Raji (cell line): ENCODE results near the gene RTL10.

ENCODE experiments used
- POLR2A ChIP-seq: IDR thresholded peaks from 2 replicates; pipeline ENCODE4 v1.6.1; 2011; ENCODE audit warnings: low read depth, low read length, control low read depth; ENCODE audit not compliant: insufficient read depth

The RTL10 gene

DNA sequence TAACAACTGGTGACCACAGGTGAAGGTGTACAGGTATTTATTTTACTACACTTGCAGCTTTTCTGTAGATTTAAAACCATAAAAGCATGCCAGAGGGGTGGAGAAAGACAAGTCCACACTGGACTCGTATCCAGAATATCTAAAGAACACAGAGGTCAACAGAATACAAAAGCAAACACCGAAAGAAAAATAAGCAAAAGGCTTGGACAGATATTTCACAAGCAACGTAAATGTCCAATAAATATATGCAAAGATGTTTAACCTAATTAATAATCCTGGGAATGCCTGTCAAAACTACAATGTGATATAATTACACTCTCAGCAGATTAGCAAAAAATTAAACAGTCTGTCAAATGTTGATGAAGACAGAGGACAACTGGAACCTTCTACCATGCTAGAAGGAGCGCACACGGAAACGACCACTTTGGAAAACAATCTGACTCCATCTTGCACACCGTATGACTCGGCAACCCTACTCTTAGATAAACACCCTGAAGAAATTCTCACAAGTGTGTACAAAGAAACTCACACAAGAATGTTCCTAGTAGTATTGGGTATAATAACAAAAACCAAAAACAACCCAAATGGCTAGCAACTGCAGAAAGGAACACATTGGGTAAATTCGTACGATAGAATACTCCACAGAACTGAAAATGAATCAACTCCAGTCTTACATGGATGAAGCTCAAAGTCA is 27.2 kb downstream of the RTL10 start:
- no peak for TF ChIP-seq POLR2A

DNA sequence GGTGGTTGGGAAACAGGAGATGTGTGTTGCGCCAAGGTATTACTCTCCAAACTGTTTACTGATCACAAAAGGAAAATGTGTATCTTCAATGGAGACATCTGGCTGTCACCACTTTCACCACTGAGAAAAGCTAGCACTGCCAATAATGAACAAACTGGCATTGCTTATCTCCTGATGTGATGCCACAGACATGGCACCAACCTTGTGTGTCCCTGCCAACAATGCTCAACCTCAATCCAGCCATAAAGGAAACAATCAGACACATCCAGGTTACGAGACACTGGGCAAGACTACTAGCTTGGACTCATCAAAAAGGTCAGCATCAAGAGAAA is 28.1 kb downstream of the RTL10 start:
- TF ChIP-seq POLR2A = no peak

DNA sequence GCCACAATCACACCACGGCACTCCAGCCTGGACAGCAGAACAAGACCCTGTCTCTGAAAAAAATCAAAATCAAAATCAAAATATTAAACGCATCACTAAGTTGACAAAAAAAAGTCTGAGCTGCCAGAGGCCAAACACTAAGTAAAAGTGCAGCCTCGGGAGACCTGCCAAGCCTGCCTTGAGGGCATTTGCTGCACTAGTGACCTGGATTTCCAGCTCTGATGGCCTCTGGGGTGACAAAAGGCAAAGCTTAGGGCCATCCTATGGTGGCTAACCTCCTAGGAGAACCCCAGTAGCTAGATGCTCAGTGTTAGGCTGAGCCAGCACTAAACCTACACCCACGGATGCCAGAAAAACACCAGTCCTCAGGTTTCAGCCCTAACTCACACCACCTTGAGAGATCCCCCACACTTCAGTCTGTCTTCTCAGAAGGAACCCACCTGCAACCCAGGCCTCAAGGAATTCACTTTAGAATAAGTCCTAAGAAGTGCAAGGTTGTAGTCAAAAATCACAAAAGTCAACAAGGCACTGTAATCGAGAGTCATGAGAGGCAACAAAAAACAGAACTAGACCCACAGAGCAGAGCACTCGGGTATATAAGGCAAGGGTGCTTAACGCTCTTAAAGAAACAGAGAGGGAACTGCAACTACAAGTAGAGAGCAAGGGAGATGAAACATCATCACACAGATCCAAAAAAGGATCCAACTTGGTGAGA is 28.6 kb downstream of the RTL10 start:
- no peak for TF ChIP-seq POLR2A

DNA sequence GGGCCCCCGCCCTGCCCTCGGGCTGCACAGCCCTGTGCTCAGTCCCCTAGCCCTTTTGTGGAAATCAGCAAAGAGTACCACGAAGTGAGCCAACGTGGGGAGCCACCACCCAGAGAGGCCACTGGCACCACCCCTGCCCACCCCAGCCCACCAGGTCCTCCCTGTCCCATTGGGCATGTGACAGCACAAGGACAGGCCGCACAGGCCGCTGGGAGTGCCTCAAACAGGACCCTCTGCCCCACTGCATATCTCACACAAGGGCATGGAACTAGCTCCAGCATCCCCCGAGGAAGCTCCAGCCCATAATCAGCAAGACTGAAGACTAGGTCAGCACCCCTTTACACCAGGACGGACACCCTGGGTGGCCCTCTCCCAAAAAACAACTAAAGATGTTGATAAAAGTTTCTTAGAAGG is 29.7 kb downstream of the RTL10 start:
- TF ChIP-seq POLR2A = no peak

DNA sequence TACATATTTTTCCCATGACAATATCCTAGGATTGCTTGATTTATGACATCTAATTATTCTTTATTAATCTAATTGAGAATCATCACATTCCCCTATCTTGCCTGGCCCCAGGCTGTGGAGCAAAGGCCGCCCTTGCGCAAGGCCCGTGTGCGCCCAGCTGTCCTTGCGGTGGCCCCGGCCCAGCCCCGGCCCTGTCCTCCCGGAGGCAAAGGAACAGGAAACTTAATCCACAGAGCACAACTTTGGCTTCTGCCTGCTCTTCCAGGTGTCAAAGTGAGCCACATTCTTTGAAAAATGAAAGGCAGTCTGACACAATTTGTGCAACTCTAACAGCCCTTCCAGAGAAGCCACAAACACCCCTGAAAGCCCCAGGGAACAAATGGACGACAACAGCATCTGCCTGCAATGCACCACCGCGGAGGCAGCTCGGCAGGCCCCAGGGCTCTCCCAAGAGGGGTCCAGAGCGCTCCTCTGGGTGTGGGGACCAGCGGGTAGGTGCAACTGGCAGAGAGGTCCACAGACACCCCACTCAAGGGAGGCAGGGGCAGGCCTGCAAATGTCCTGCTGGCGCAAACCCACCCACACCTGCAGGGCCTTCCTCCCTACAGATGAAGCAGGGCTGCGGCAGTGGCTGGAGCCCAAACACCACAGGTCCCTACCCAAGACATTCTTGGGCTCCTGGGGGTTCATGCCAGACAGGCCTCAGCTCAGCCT is 30.3 kb downstream of the RTL10 start:
- TF ChIP-seq POLR2A = no peak

DNA sequence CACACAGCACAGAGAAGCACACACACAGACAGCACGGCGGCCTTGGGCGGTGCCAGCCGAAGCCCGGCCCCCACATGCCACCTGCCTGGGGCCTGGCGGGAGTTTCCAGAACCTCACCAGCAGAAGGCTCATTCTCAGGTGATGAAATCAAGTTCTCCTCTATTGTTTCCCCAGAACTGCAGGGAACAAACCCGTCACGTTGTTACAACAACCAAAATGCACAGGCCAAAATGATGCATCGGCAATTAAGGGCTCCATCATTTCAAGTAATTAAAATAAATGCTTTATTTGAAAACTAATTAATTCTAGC is 30.8 kb downstream of the RTL10 start:
- no peak for TF ChIP-seq POLR2A

DNA sequence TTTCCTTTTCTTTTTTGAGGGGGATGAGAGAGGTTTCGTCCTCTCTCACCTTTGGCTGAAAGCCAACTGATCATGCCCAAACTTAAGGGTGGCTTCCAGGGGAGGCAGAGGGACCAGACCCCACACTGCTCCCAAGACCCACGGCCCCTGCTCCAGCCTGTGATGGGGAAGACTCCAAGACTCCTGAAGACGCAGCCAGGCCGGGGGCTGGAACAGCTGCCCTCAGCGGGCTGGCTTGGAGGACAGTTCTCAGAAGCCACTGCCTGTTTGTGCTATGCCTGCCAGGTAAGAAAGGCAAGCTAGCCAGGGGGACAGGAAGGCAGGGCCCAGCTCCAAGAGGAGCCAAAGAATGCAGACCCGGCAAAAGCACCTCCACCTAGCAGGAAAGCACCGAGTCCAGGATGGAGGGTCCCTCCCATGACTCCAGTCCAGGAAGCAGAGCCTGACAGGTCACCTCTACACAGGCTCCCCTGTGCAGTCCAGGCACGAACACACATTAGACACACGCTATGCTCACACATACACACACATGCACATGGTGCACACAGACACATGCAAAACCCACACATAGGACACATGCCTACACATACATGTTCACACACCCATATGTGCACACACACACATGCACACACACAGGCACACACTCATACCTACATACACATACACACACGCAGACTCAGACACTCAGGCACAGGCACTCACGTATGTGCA is 31.3 kb downstream of the RTL10 start:
- no peak for TF ChIP-seq POLR2A

DNA sequence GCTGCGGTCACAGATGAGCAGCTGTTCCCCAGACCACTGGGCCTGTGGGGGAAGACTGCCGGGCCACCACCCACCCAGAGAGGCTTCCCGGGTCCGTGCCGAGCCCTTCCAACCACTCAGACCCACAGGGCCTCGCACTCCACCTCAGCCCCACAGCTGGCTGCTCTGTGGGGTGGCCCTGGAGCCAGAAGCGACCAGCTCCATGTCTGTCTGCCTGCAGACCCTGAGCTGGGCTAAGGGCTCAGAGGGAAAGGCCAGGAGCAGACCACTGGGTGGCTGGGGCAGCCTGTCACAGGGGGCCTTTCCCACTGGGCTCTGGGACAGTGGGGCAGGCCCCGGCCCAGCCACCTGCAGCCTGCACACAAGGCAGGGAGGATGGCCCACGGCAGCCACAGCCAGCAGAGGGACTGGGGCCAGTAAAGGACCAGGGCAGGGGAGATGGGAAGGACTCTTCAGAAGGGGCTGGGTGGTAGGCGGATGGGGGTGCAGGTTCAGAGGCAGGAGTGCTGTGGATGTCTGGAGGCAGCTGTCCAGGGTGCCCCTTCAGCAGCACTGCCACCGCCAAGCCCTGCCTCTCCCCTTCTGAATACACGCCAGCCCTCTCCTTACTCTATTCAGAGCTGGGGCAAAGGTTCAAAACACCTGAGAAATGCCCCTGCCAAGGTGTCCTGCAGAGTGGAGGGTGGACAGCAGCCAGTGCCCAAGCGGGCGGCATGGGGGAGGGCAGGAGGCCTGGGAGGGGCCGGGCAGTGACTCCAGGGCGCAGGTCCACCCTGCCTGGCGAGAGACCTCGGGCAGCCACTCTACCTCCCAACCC is 32.2 kb downstream of the RTL10 start:
- no peak for TF ChIP-seq POLR2A

DNA sequence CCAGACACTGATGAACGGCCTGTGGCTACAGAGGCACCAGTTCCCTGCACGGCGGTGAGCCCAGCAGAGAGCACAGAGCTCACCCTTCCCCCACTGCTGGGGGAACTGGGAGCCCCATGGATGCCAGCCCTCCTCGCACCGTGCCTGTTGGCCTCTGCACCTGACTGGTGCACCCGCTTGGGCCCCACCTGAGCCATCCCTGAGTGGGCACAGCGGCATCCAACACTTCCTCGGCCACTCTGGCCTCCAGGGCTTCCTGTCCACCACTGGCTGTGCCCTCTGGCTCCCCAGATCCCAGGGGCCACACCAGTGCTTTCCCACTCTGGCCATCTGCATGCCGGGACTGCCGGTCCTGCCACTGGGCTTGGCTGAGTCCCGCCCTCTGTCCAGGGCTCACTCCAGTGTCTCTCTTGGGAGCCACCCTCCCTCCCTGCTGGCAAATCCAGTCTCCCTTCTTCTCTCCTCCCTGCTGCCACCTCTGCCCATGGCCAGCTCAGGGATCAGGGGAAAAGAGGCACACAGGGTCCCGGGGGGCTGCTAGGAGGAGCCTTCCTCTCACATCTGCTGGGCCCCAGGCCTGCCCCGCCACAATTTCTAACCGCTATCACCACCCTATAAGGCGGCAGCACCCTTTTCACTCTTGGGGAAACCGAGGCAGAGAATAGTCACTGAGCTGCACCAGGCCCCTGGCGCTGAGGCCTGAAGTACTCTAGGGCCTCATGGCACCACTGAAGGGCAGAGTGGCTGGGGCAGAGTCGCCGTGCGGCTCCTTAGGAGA is 33.0 kb downstream of the RTL10 start:
- no peak for TF ChIP-seq POLR2A

DNA sequence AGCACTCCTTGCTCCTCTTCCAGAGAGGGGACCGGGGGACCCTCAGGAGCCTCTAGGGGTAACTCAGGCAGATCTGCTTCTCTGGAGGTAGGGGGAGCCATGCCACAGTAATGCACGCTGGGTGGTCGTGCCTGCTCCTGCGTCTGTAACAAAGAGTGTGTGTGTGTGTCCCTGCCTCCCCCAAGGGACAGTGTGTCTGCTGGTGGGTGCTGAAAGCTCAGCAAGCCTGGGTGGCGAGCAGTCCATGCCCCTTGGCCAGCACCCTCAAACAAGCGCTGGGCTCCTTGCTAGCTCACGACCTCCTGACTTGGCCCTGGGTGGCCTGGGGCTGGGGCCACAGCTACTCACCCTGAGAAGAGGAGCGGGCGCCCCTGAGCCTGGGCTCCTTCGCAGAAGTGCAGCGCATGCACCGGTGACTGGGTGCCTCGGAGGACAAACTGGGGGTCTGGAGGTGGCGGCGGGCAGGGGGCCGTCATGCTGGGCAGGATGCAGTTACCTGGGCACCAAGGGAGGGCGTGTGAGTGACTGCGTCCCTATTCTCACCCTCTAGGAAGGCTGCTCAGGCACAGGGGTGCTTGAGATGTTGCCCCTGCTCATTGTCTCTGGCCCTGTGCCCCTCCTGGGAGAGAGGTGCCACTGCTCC is 33.7 kb downstream of the RTL10 start:
- no peak for TF ChIP-seq POLR2A

DNA sequence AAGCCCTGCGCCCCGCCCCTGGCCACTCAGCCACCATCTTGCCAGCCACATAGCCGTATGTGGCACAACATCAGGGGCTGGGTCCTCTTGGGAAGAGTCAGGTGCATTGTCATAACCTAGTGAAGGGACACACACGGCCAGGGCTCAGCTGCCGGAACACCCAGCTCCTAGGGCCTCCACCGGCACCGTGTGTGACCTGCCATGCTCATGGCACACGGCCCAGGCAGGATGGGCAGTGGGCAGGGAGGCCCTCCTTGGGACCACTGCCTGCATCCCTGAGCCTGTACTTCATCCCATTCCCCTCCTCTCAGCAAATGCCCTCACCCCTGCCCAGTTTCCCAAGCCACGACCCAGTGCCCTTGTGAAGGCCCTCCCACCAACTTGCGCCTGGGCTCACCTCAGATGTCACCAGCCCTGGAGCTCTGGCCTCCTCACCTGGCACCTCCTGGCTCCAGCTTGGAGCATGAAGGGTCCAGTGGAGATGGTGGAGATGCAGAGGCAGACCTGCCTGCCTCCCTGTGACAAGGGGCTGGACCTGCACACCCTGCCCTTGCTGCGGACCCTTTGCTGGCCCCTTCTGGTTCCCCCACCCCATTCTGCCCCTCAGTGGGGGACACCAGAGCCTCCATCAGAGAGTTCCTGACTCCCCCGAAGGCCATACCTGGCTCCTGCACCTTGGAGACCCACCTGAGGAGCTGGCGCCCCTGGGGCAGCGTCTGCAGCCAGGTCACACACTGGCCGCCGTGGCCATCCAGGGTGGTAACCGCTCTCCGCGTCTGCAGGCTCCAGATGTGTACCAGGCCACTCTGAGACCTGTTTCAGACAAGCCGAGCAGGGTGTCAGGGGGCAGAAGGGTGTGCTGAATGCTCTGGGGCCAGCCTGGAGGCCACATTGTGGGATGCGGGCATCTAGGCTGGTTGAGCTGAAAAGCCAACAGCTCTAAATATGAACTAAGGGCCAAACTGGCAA is 34.5 kb downstream of the RTL10 start:
- TF ChIP-seq POLR2A = no peak

DNA sequence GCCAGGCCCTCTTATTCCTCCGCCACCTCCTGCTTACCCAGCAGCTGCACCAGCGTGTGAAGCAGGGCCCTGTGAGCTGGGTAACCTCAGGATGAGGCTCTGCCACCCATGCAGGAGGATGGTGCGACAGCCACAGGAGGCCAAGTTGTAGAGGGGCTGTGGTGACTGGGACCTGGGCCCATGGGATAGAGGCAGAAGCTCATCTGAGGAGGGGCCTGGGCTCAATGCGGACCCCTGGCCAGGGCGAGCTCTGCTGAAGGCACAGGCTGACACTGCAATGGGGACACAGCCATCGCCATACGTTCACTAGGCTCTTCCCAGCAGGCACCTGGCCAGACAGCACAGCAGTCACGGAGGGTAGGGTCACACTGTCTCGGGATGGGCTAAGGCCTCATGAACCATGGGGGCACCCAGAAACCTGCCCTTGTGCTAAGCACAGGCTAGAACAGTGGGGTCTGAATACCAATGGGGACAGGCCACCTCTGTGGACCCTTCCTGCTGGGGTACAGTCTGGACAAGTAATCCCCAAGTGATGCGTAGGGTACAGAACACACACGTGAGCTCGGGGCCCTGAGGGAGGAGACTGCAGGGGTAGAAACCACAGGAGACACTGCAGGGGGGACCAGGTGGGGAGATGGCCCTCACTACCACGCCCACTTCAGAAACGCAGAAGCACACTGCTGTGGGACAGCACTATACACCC is 35.3 kb downstream of the RTL10 start:
- no peak for TF ChIP-seq POLR2A
